Ovary (tissue), 3 donors: ENCODE measurements around the gene RILPL1.

Source experiments
- EP300 ChIP-seq: sonication (generic); formaldehyde crosslinking; IDR thresholded peaks from one replicate; pipeline ENCODE4 v1.6.1; 2017; ENCODE audit warnings: antibody characterized with exemption
- POLR2A ChIP-seq: fragments of 450-650 bp; IDR thresholded peaks from one replicate; pipeline ENCODE4 v1.6.1; 2017; ENCODE audit warnings: antibody characterized with exemption, mild to moderate bottlenecking, moderate library complexity
- TF ChIP-seq, protein P1 (sequence below), 3 donors: fragments of 450-650 bp in 2 of 3; fragments of 200-600 bp in 1 of 3; IDR thresholded peaks; one replicate each; pipeline versions ENCODE4 v1.5.1 to v1.8.0; 2016 to 2022; ENCODE audit warnings: antibody characterized with exemption in 3 of 3, mild to moderate bottlenecking in 1 of 3
- donor health status: DM: no; HTN: no; CAD: no.

DNA sequence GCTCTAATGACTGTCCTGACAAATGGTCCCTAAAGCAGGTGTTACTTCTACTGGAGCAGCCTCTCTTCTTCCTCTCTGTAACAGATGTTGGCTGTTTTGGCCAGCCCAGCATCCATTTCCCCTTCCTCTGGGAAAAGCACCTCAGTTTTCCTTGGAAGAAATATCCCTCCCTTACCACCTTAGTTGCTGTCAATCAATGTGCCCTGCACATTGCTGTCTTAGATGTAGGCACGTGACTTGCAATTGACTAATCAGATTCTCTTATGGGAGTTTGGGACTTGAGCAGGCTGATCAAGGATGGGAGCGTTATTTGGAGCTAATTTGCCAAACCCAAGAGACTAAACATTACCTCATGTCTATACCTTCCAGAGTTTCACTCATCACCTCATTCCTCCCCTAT is 38.9 kb upstream of the RILPL1 start:
- no peak for TF ChIP-seq EP300
- TF ChIP-seq POLR2A: no peak
- TF ChIP-seq, protein P1, sequence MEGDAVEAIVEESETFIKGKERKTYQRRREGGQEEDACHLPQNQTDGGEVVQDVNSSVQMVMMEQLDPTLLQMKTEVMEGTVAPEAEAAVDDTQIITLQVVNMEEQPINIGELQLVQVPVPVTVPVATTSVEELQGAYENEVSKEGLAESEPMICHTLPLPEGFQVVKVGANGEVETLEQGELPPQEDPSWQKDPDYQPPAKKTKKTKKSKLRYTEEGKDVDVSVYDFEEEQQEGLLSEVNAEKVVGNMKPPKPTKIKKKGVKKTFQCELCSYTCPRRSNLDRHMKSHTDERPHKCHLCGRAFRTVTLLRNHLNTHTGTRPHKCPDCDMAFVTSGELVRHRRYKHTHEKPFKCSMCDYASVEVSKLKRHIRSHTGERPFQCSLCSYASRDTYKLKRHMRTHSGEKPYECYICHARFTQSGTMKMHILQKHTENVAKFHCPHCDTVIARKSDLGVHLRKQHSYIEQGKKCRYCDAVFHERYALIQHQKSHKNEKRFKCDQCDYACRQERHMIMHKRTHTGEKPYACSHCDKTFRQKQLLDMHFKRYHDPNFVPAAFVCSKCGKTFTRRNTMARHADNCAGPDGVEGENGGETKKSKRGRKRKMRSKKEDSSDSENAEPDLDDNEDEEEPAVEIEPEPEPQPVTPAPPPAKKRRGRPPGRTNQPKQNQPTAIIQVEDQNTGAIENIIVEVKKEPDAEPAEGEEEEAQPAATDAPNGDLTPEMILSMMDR (IDR thresholded peaks at IDR 0.05): no peak
